HEK293T (cell line): ENCODE measurements around the gene IL2RA.

Experiments used
- CTCF ChIA-PET: fragments of 350-600 bp; formaldehyde crosslinking; extraction: SDS; loops from one replicate; lab custom pipeline; 2021; ENCODE audit warnings: antibody characterized with exemption, inconsistent platforms; lab: Yijun Ruan, JAX
- POLR2A ChIA-PET: fragments of 350-600 bp; formaldehyde crosslinking; extraction: SDS; loops from one replicate; lab custom pipeline; 2020; ENCODE audit warnings: antibody characterized with exemption, inconsistent platforms; lab: Yijun Ruan, JAX
- DNase-seq: peaks from one replicate; pipeline ENCODE4 v3.0.0; 2012; ENCODE audit warnings: mixed read lengths; ENCODE audit errors: extremely low spot score
- ARNT ChIP-seq: fragments of 450-650 bp; IDR thresholded peaks from 2 replicates; pipeline ENCODE4 v1.6.1; 2017; ENCODE audit warnings: mild to moderate bottlenecking
- BHLHE40 ChIP-seq: fragments of 450-650 bp; IDR thresholded peaks from 2 replicates; pipeline ENCODE4 v1.6.1; 2016; ENCODE audit warnings: mild to moderate bottlenecking, moderate library complexity, borderline replicate concordance
- CTBP1 ChIP-seq: fragments of 450-650 bp; IDR thresholded peaks from 2 replicates; pipeline ENCODE4 v1.6.1; 2016; ENCODE audit warnings: borderline replicate concordance
- ELF4 ChIP-seq: fragments of 450-650 bp; IDR thresholded peaks from 2 replicates; pipeline ENCODE4 v1.6.1; 2017; ENCODE audit warnings: antibody characterized with exemption
- FOXA1 ChIP-seq: fragments of 450-650 bp; IDR thresholded peaks from 2 replicates; pipeline ENCODE4 v1.6.1; 2016; ENCODE audit warnings: mild to moderate bottlenecking
- FOXK2 ChIP-seq: fragments of 450-650 bp; IDR thresholded peaks from 2 replicates; pipeline ENCODE4 v1.6.1; 2016; ENCODE audit warnings: mild to moderate bottlenecking
- FOXM1 ChIP-seq: fragments of 450-650 bp; IDR thresholded peaks from 2 replicates; pipeline ENCODE4 v1.6.1; 2017; ENCODE audit warnings: mild to moderate bottlenecking, borderline replicate concordance
- HDGF ChIP-seq: fragments of 450-650 bp; IDR thresholded peaks from 2 replicates; pipeline ENCODE4 v1.6.1; 2017; ENCODE audit warnings: antibody characterized with exemption, borderline replicate concordance
- L3MBTL2 ChIP-seq: fragments of 450-650 bp; conservative IDR thresholded peaks from 2 replicates; pipeline ENCODE4 v1.6.1; 2016; ENCODE audit warnings: mild to moderate bottlenecking
- LEF1 ChIP-seq: fragments of 450-650 bp; IDR thresholded peaks from 2 replicates; pipeline ENCODE4 v1.6.1; 2017; ENCODE audit warnings: mild to moderate bottlenecking, borderline replicate concordance
- NFRKB ChIP-seq: fragments of 450-650 bp; IDR thresholded peaks from 2 replicates; pipeline ENCODE4 v1.6.1; 2016; ENCODE audit warnings: mild to moderate bottlenecking, moderate library complexity
- SP1 ChIP-seq: fragments of 450-650 bp; IDR thresholded peaks from 2 replicates; pipeline ENCODE4 v1.6.1; 2017
- SUZ12 ChIP-seq: fragments of 450-650 bp; IDR thresholded peaks from 2 replicates; pipeline ENCODE4 v1.6.1; 2016; ENCODE audit warnings: mild to moderate bottlenecking
- TARDBP ChIP-seq: fragments of 450-650 bp; IDR thresholded peaks from 2 replicates; pipeline ENCODE4 v1.6.1; 2016
- ZNF384 ChIP-seq: fragments of 450-650 bp; IDR thresholded peaks from 2 replicates; pipeline ENCODE4 v1.6.1; 2016
- TF ChIP-seq, protein P1 (sequence below): fragments of 450-650 bp; IDR thresholded peaks from 2 replicates; pipeline ENCODE4 v1.6.1; 2016

Gene IL2RA

DNA sequence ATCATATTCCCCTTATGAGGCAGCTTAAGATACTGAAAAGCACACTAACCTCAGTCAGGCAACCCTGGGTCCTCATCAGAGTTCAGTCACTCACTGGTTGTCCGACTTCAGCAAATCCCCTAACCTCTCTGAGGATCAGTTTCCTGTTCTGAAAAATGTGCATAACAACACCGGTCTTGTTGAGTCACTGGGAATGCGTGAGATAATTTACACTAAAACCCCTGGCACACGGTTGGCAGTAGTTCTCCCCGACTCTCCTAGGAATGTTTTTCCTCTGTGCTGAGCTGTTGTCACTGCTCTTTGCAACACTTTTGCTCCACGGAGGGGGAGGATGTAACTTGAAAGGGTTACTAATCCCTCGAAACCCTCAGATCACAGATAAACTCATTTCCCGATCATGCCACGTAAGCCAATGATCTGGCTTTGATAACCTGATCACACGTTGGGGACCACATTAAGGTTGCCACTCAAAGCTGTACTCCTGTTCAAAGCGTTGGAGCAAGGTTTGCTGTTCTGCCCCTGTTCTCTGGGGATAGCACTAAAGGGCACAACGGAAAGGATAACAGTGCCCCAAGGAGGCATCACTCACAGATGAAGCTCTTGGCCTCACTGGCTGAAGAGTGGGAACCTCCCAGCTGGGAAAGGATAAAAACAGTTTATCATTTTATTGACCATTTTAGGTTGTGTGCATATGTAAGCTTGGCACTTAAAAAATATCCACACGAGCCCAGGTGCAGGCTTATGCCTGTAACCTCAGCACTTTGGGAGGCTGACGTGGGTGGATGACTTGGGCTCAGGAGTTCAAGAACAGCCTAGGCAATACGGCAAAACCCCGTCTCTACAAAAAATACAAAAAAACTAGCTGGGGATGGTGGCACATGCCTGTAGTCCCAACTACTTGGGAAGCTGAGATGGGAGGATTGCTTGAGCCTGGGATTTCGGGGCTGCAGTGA is 21.6 kb upstream of the IL2RA start:
- CTCF ChIA-PET, result no interaction called here
- no peak for TF ChIP-seq CTBP1
- no peak for TF ChIP-seq ELF4
- no peak for TF ChIP-seq SP1
- TF ChIP-seq FOXM1, result no peak
- no peak for TF ChIP-seq FOXK2
- TF ChIP-seq SUZ12, result no peak
- no peak for TF ChIP-seq TARDBP
- no peak for TF ChIP-seq HDGF
- TF ChIP-seq ZNF384, result no peak
- TF ChIP-seq NFRKB, result no peak
- TF ChIP-seq, protein P1, sequence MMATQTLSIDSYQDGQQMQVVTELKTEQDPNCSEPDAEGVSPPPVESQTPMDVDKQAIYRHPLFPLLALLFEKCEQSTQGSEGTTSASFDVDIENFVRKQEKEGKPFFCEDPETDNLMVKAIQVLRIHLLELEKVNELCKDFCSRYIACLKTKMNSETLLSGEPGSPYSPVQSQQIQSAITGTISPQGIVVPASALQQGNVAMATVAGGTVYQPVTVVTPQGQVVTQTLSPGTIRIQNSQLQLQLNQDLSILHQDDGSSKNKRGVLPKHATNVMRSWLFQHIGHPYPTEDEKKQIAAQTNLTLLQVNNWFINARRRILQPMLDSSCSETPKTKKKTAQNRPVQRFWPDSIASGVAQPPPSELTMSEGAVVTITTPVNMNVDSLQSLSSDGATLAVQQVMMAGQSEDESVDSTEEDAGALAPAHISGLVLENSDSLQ, result no peak
- no peak for TF ChIP-seq L3MBTL2
- TF ChIP-seq ARNT, result no peak
- POLR2A ChIA-PET, result no interaction called here
- no peak for DNase-seq

DNA sequence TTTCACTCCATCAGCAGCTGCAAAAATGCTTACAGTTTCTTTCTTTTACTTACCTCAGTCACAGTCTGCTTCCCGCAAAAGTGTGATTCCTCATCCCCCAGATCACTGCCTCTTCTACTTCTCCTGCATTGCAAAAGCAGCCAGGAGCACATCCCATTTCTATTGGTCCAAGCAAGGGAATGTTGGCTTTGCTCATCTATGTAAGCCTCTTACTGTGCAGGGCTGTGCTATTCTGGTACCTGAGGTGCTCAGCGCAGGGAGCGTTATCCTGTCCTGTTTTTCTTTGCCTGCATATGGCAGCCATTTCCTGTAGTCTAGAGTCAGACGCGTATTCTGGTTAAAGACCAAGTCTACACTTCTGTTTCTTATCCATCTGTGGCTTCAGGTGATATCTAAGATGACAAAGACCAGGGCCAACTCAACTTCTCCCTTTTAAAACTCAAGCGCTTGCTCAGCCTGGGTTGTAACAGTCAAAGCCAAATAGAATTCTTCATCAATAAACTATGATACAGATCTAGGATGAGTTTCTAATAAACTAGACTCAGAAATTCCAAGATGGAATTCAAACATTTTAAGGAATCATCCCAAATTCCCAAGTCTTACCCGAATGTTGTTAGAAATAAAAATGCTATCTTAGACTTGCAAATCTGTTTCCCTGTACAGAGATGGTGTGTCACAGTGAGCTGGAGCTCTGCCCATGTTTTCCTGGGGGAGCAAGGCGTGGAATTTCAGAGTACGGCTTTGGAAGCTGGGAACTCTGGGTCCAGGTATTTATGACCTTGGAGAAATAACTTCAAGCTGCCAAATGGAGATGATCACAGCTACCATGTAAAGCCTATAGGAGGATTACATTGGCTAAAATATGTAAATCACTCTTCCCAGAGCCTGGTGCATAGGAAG is 20.6 kb upstream of the IL2RA start:
- no peak for DNase-seq
- ChIA-PET CTCF (no interaction called here), POLR2A (no interaction called here)

DNA sequence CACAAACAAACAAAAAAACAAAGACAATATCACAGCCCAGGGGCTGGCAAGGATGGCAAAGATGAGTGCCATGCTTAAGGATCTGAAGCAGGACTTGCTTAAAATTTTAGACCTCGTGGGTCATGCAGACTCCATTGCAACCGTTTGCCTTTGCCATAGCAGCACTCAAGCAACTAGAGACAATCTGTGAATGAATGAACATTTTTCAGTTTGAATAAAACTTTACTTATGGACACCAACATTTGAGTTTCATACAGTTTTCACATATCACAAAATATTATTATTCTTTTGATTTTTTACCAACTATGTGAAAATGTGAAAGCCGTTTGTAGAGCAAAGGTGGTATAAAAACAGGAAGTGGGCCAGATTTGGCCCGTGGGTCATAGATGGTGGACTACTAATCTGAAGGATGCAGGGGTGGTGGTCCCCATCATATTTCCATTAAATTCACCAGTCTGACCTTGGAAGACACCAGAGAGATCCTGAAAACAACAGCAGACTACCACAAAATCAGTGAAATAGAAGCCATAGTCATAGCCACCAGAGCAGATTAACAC is 18.3 kb upstream of the IL2RA start:
- DNase-seq, result no peak
- TF ChIP-seq FOXK2 (no peak), HDGF (no peak)
- ChIA-PET POLR2A (no interaction called here), CTCF (no interaction called here)

More for the DNA sequence above, 20.6 kb upstream of the IL2RA start:
- TF ChIP-seq TARDBP (no peak), LEF1 (no peak), L3MBTL2 (no peak), ARNT (no peak), SP1 (no peak), NFRKB (no peak), FOXA1 (no peak), CTBP1 (no peak), BHLHE40 (no peak), SUZ12 (no peak), FOXK2 (no peak), FOXM1 (no peak)

DNA sequence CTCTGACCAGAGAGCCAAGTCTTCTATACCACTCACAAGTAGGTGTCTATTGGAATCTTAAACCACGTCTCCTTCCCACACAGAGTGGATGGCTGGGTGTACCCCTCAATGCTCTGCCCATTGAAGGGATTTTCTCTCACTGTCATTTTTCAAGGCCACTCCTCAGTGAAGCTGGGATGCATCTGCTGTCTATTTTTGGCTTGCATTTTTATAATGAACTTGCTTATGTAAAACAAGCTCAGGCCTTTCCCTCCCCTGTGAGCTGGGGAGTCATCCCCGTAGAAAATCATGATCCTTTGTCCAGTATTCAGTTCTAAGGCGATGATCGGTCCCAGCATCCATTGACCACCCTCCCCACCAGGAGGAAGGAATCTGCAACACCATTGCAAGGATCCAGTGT is 16.9 kb upstream of the IL2RA start:
- no peak for TF ChIP-seq LEF1
- ChIA-PET CTCF (no interaction called here), POLR2A (no interaction called here)
- no peak for DNase-seq

DNA sequence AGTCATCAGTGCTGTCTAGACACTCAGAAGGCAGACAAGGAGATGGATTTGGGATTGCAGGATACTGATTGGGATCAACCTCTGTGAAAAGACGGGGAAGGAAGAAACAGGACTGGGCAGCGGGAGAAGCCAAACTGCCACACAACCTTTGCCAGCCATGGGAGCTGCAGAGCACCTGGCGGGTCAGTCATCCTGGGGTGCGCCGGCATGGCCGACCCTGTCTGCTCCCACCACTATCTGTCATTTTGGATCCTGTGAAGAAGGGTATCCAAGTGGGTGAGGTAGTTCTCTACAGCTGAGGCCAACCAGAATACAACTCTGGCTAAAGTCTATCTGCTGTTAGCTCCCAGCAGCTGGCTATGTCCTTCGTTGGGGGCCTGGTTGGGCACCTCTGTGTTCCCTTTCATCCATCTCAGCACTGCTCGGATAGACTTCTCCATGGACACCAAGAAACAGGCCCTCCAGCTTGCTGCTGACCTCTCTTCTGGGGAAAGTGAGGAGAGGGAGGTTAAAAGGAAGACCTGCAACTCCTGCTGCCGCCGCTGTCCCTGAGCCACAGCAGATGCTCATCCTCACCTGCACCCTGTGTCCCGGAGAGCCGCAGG is 15.0 kb upstream of the IL2RA start:
- TF ChIP-seq FOXA1, result no peak
- no peak for TF ChIP-seq HDGF
- TF ChIP-seq, protein P1, result no peak
- no peak for TF ChIP-seq CTBP1
- no peak for TF ChIP-seq FOXM1
- no peak for TF ChIP-seq L3MBTL2
- TF ChIP-seq SUZ12, result no peak
- DNase-seq, result no peak
- CTCF ChIA-PET, result interaction anchor here (1.3 kb wide), 1 partner anchor 9 kb away, joined by 5 read pairs; no protein-coding TSS in a partner anchor
- POLR2A ChIA-PET, result no interaction called here

DNA sequence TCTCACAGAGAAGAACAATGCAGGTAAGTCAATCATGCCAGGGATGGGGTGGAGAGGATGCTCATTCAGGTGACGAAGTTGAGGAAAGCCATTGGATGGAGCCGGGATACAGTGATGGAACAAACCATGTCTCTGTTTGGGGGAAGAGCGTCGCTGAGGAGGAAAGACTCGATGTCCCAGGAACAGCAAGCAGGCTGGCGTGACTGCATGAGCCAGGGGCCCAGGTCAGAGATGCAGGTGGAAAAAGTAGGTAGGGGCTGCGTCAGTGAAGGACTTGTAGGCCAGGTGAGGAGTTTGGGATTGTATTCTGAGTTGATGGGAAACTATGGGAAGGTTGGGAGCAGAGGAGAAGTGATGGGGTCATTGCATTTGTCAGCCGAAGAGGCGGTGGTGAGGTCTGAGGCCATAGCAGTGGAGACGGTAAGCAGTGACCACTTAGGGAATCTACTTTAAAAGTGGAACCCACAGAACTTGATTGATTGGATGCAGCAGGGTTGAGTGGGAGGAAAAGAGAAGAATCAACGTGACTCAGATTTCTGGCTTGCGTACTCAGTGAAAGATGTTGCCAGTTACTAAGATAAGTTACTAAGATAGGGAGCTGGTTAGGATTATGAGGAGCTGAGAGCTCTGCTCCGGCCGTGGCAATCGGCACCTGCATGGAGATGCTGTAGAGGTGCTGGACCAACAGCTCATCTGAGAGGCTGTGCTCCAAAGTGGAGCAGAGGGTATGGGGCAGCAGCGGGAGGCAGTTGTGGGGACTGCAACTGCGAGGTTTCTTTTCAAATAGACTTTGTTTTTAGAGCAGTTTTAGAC is 12.5 kb upstream of the IL2RA start:
- ChIA-PET POLR2A (no interaction called here), CTCF (interaction anchor here (1.2 kb wide), 1 partner anchor 12 kb away, joined by 4 read pairs; no protein-coding TSS in a partner anchor)
- TF ChIP-seq TARDBP (no peak), HDGF (no peak), FOXK2 (no peak), FOXA1 (no peak), FOXM1 (no peak), ZNF384 (no peak), L3MBTL2 (no peak)
- DNase-seq, result no peak
